Brain microvascular endothelial cell (primary cell): ENCODE data around the gene IFNG.

Source experiments
- DNase-seq: peaks from one replicate; pipeline ENCODE4 v3.0.0-alpha.2; 2020
- H3K27ac ChIP-seq: fragments of 250-450 bp; sonication (Bioruptor Pico); 2 replicates; pipeline ENCODE4 v1.5.1; 2020; ENCODE audit warnings: mild to moderate bottlenecking, moderate library complexity
- H3K27me3 ChIP-seq: fragments of 250-450 bp; sonication (Bioruptor Pico); replicated peaks from 2 replicates; pipeline ENCODE4 v1.5.1; 2020; ENCODE audit warnings: mild to moderate bottlenecking
- H3K36me3 ChIP-seq: fragments of 250-450 bp; sonication (Bioruptor Pico); replicated peaks from 2 replicates; pipeline ENCODE4 v1.5.1; 2020; ENCODE audit warnings: mild to moderate bottlenecking
- H3K4me3 ChIP-seq: 2 replicates; pipeline ENCODE4 v1.5.1; 2011; ENCODE audit warnings: low read depth, mild to moderate bottlenecking, control low read depth, low read length, moderate library complexity
- in situ Hi-C: cut with HindIII; loops from 2 replicates; pipeline ENCODE4 v1.10.0; 2017; ENCODE audit warnings: low sequenced_read_pairs, low pct_ligation_motif_present
- TF ChIP-seq, protein P1 (sequence below): IDR thresholded peaks from 2 replicates; pipeline ENCODE4 v1.5.1; 2011; ENCODE audit warnings: low read depth, mild to moderate bottlenecking, moderate library complexity, low read length, control low read depth, inconsistent platforms; ENCODE audit errors: missing control alignments

IFNG gene

GRCh38 chr12:68199127-68199526 is 39.6 kb upstream of the IFNG start:
- H3K27me3 ChIP-seq: no peaks in the 10 kb centered on the region
- H3K4me3 ChIP-seq: no peak overlapping the region
- no peak for DNase-seq
- in situ Hi-C loops: no loop called here
- TF ChIP-seq, protein P1, sequence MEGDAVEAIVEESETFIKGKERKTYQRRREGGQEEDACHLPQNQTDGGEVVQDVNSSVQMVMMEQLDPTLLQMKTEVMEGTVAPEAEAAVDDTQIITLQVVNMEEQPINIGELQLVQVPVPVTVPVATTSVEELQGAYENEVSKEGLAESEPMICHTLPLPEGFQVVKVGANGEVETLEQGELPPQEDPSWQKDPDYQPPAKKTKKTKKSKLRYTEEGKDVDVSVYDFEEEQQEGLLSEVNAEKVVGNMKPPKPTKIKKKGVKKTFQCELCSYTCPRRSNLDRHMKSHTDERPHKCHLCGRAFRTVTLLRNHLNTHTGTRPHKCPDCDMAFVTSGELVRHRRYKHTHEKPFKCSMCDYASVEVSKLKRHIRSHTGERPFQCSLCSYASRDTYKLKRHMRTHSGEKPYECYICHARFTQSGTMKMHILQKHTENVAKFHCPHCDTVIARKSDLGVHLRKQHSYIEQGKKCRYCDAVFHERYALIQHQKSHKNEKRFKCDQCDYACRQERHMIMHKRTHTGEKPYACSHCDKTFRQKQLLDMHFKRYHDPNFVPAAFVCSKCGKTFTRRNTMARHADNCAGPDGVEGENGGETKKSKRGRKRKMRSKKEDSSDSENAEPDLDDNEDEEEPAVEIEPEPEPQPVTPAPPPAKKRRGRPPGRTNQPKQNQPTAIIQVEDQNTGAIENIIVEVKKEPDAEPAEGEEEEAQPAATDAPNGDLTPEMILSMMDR: no peak
- H3K27ac ChIP-seq: no peak overlapping the region
- no peaks in the 10 kb centered on the region for H3K36me3 ChIP-seq

DNA sequence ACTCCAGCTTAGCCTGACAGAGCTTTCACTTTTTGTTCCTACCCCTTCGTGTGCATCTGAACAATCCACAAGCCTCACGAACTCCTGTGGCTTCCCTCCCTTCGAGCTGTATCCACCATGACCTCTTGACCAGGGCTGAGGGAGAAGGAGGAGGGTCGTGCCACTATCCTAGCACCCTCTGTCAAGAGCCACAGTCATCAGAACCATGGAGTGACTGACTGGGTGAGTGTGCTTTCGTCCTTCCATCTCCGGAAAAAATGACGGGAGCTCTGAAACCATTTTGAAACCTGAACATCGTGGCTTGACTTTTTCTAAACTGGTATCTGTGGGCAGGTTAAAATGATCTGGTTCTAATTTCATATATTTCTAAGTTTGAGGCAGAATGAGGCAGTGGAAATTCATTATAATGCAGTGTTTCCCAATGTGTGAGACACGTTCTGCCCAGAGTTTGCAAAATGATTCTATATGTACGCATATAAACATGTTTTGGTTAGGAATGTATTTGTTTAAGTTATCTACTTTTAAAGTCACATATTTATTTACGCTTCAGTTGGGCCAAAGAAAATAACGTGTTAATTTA is 39.1 kb upstream of the IFNG start:
- TF ChIP-seq, protein P1: no peak
- in situ Hi-C loops: no loop called here
- Histone ChIP-seq H3K4me3 (no peak overlapping the region), H3K36me3 (no peaks in the 10 kb centered on the region), H3K27ac (no peak overlapping the region), H3K27me3 (no peaks in the 10 kb centered on the region)
- no peak for DNase-seq

DNA sequence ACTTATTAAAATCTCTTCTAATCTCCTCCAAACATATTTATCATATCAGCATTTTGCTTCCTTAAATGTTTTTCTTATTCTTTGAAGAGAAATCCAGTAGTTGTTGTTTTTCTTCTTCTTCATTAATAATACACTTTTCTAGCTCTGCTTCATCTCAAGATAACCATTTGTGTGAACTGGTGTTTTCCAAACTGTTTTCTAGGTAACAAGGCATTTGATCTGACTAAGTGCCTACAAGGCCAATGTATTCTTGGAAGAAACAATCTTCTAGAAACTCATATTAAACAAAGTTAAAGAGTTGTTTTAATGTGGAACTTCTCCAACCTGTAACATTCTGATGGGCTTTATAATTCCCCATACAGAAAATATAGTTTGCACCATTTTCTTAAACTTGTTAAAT is 30.8 kb upstream of the IFNG start:
- TF ChIP-seq, protein P1: no peak
- no peaks in the 10 kb centered on the region for H3K36me3 ChIP-seq
- no peak overlapping the region for H3K27ac ChIP-seq
- H3K4me3 ChIP-seq: no peak overlapping the region
- DNase-seq: no peak
- in situ Hi-C loops: no loop called here
- no peaks in the 10 kb centered on the region for H3K27me3 ChIP-seq

- Histone ChIP-seq H3K27me3 (no peaks in the 10 kb centered on the region), H3K27ac (no peak overlapping the region), H3K4me3 (no peak overlapping the region), H3K36me3 (no peaks in the 10 kb centered on the region)
- peak; percentile 64 for DNase-seq
- TF ChIP-seq, protein P1: no peak
- in situ Hi-C loops: no loop called here
These were observed 30.3 kb upstream of the IFNG start for GRCh38 chr12:68189821-68190242.

GRCh38 chr12:68185598-68185997 is 26.1 kb upstream of the IFNG start:
- Histone ChIP-seq H3K4me3 (no peak overlapping the region), H3K27ac (no peak overlapping the region), H3K36me3 (no peaks in the 10 kb centered on the region), H3K27me3 (no peaks in the 10 kb centered on the region)
- DNase-seq: no peak
- in situ Hi-C loops: no loop called here
- TF ChIP-seq, protein P1: no peak
